T-helper 2 cell treated with Interferon-gamma antibody and Interleukin-4, amounts not matched to agents 100 ng/mL and 5 ng/mL, for 36 hours (primary cell): ENCODE data around the gene ANKS1A. TPM values are rescaled to one million over a fixed set of nuclear protein-coding genes. Genes with fewer than 3 reads are reported as not detected.

ENCODE experiments used
- intact Hi-C: fragments of 100-400 bp; cut with micrococcal nuclease; formaldehyde crosslinking; loops from one replicate; pipeline ENCODE4 v1.15.1; 2023
- total RNA-seq: library from RNA; stranded (reverse); gene quantifications from 2 replicates; pipeline ENCODE4 v1.2.3, GENCODE V29; 2022

ANKS1A gene
- total RNA-seq, 1 donor from 2014 or later = 6.8 TPM

- intact Hi-C loops = no loop called here
Observed at GRCh38 chr6:35050757-35051330, 161.8 kb downstream of the ANKS1A start.

GRCh38 chr6:35051396-35051795 lies 162.3 kb downstream of the ANKS1A start:
- intact Hi-C loops = no loop called here

GRCh38 chr6:35051997-35052583 lies 163.0 kb downstream of the ANKS1A start:
- intact Hi-C loops = no loop called here

DNA sequence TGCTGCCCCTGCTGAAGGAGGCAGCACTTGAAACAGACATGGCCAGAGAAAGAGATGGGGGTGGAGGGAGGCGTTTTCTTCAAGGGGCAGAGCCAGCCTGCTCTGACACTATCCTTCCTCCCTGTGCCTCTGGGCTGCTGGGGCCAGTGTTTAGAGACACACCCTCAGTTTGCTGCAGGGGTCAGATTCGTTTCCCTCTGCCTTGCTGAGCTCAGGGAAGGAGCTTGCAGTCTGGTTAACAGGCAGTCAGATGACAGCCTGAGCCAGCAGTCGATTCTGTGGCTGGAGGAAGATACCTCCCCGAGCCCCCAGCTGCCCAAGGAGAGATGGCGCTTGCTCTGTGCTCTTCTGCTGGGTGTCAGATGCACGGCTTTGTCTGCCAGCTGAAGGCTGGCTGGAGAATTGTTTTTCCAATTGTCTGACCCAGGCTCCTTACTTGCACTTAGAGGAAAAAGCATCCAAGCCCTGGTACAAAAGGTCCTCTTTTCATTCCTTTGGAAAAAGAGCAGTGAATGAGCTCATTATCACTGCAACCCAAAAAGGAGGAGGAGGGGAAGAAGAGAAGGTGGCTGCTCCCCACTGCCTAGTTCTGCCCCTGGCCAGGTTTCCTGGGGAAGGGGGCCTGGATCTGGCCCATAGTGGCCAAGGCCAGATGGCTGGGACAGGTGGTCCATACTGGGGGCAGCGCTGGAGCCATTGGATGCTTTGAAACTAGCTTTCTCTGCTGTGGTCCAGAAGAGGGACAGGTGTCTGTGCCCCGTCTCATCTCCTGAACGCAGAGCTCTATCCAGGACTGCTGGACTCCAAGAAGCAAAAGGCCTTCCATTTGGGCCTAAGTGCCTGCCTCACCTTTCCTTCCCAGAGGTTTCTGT lies 163.9 kb downstream of the ANKS1A start:
- intact Hi-C loops = no loop called here

- intact Hi-C loops = no loop called here
Observed at GRCh38 chr6:35053701-35054100, 164.6 kb downstream of the ANKS1A start.

DNA sequence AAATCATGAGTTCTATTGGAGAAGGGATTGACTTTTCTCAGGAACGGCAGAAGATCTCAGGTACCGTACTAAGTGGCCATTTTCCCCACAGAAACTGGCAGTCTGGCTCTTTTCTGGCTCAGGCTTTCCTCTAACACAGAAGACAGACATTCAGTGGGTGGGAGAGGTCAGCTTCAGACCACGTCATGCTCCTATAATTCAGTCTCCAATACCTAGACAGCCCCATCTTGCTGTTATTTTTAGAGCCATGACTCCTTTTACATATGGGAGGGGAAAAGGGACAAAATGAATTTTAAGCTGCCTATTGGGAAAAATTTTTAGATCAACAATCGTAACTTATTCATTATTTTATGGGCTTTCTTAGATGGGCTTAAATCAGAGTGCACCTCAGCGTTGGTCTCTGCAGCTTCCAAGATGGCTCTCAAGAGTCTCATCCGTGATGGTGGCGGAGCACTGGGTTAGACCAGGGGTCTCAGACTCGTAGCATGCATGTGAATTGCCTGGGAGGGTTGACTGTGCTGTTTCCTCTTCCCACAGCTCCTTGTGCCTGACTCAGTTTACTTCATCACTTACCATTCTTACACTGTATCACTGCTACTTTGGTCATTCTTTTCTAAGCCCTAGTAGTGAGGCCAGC lies 165.2 kb downstream of the ANKS1A start:
- intact Hi-C loops = no loop called here

- intact Hi-C loops = no loop called here
Observed at GRCh38 chr6:35054743-35055130, 165.7 kb downstream of the ANKS1A start.

GRCh38 chr6:35055891-35056290 lies 166.8 kb downstream of the ANKS1A start:
- intact Hi-C loops = no loop called here

GRCh38 chr6:35056952-35057351 lies 167.9 kb downstream of the ANKS1A start:
- intact Hi-C loops = no loop called here

- intact Hi-C loops = no loop called here
Observed at GRCh38 chr6:35057449-35058357, 168.6 kb downstream of the ANKS1A start.

DNA sequence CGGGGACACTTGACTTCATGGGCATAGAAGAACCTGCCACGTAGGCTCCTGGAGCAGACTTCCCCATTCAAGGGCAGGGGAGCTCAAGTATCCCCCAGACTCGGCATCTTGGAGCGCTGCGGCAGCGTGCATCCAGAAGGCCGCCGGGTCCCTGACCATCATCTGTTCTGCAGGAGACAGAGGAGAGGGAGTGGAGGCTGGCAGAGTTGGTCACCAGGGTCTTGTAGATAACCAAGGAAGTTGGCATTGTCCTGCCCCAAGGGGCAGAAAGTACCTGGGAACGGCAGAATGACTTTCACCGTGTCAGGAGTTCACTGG lies 169.3 kb downstream of the ANKS1A start:
- intact Hi-C loops = no loop called here

- intact Hi-C loops = no loop called here
Observed at GRCh38 chr6:35058865-35059522, 169.9 kb downstream of the ANKS1A start.

DNA sequence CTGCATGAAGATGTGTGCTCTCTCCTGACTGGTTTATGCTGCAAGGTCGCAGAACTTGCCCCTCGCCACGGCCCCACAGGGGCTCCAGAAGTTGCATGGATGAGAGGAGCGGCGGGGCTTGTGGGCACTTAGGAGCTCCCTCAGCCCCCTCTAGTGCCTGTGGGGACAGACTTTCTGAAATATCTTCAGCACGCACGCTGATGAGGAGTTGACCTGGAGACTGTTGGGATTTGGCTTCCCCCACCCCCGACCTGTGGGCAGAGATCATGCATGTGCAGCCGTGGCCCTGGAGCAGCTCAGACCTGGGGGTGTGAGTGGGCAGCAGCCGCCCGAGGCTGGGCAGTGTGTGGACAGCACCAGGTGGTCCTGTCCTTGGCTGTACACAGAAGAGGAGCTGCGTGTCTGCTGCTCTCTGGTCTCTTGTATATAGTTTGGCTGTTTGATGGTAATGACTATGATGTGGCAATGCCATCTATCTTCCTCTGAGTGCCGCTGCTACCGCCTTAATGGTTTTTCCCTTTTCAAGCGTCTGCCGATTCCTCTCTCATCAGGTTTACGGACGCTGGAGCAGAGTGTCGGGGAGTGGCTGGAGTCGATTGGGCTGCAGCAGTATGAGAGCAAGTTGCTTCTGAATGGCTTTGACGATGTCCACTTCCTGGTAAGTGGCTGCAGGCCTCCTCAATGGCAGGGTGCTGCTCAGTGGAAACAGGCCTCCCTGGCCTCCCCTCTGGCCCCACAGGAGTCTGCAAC lies 170.7 kb downstream of the ANKS1A start:
- intact Hi-C loops = no loop called here

DNA sequence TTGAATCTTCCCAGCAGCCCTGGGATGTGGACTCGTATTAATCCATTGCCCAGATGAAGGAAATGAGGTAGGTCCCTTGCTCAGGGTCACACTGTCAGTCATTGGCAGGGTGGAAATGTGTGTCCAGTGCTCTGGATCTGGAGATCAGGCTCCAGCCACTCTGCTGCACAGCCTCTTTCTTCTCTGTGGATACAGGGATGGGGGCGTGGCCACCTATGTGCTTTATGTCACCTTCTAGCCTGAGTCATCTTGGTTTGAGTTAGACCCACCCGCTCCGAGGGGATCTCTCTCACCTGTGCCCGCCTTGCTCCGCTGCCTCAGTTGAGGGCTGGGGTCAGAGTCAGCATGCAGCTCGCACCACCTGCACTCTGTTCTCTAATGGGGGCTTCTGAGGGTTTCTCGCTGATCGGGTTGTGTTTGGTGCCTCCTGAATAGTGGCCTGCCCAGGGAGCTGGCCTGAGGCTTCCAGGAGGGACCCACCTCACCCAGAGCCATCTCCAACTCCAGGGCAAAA lies 172.1 kb downstream of the ANKS1A start:
- intact Hi-C loops = no loop called here

GRCh38 chr6:35061651-35062410 lies 172.8 kb downstream of the ANKS1A start:
- intact Hi-C loops = no loop called here

DNA sequence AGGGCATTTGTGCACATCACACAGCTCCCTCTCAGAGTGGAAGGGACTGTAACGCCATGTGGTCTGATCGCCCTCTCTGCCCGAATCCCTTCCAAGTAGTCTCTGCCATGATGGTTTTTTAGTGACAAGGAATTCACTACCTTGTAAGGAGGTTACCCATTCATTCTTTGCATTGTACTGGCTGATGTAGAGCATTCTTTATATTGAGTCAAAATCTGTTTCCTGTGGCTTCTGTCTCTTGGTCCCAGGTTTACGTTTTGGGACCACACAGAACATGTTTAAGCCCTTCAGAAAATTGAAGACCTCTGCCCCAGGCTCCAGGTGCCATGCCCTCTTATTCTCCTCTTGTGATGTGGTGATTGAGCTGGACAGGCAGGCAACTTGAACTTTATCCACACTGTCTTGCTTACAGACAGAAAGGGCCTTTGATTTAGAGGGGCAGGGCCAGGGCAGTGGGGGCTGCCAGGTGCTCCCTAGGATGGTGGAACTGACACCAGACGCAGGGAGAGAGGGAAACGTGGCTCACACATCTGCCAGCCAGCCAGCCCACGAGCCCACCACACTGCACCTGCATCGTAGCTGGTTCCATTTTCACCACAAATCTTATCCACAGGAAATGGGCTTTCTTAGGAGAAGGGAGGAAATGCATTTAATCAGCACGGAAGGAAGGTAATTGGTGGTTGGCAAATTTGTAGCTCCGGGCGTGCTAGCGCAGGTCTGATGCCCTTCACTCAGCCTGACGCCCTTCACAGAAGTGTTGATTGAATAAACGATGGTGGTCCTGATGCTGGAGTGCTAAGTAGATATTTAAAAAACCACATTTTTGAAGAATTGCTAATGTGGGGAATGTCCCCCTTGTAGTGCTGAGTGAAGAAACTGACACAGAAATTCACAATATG lies 173.9 kb downstream of the ANKS1A start:
- intact Hi-C loops = no loop called here

DNA sequence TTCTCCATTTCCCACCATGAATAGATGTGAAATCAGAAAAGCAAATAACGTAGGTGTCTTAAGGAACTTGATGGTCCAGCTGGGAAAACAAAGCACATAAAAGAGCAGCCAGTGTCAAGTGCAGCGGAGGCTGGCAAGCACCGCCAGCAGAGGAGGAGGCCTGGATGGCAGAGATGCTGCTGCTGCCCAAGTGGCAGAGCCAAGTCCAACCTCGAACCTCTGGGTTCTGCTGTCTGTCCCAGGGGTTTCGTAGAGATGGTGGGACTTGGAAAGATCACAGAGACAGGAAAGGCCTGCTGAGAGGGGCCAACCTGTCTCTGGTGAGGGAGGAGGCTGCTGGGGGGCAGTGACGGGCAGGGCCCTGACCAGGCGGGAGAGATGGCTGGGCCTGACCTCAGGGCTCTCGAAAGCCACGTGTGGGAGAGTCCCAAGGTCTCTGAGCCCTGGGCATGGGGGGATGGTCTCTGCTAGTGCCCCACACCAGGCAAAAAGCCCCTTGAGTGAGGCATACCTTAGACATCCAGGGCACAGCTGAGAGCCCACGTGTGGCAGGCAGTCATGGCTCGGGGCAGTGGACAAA lies 174.7 kb downstream of the ANKS1A start:
- intact Hi-C loops = no loop called here

- intact Hi-C loops = no loop called here
Observed at GRCh38 chr6:35064290-35064689, 175.2 kb downstream of the ANKS1A start.
